Measurements from ENCODE around the gene MUSK. TPM values are rescaled to one million over a fixed set of nuclear protein-coding genes. Genes with fewer than 3 reads are reported as not detected.
A peak's percentile ranks its signal among the peaks of the same experiment; 100 is the strongest.

Gene MUSK
- total RNA-seq, 6 donors from 2014 or later: 0.76 to 6.1 (median 3.9) TPM

DNA sequence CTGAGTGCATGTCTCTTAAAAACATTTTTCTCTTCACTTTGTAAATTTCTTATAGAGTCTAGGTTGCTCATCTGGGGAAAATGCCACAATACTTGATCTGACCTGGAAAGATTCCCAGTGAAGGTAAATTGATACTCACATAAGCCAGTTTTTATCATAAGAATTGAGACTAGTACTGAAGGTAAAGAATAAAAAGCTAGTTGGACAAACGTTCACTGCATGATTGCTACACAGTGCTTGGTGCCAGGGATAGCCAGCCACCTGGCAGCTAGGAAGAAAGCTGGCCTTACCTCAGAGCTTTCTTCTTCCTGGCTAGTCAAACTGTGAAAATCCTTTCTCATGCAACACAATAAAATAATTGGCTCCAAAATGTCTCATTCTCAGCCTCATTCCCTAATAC is 77.1 kb downstream of the MUSK start:
- Histone ChIP-seq H3K27me3 (no peaks in the 10 kb centered on the region), H3K4me1 (peaks cover 0 to 17% (median 5%) of the 10 kb centered on the region in 4 donors), H3K4me3 (no peak overlapping the region), H3K36me3 (no peaks in the 10 kb centered on the region), H3K27ac (no peak overlapping the region), H3K9me3 (no peaks in the 10 kb centered on the region)
- 25 to 67% methylated on average over 1 of the region's 1 CpG for WGBS, 2 donors
- no peak for TF ChIP-seq POLR2AphosphoS5 (IDR thresholded peaks at IDR 0.05)
- TF ChIP-seq EP300 (IDR thresholded peaks at IDR 0.05): no peak
- TF ChIP-seq POLR2A (IDR thresholded peaks at IDR 0.05): no peak
- TF ChIP-seq, protein P1, sequence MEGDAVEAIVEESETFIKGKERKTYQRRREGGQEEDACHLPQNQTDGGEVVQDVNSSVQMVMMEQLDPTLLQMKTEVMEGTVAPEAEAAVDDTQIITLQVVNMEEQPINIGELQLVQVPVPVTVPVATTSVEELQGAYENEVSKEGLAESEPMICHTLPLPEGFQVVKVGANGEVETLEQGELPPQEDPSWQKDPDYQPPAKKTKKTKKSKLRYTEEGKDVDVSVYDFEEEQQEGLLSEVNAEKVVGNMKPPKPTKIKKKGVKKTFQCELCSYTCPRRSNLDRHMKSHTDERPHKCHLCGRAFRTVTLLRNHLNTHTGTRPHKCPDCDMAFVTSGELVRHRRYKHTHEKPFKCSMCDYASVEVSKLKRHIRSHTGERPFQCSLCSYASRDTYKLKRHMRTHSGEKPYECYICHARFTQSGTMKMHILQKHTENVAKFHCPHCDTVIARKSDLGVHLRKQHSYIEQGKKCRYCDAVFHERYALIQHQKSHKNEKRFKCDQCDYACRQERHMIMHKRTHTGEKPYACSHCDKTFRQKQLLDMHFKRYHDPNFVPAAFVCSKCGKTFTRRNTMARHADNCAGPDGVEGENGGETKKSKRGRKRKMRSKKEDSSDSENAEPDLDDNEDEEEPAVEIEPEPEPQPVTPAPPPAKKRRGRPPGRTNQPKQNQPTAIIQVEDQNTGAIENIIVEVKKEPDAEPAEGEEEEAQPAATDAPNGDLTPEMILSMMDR (IDR thresholded peaks at IDR 0.05): no peak
- ATAC-seq (ENCODE audit: low FRiP score in 2 of 2) (peak in 1 of 2 donors; percentile 7), DNase-seq (no peak)

- no peak overlapping the region for H3K4me3 ChIP-seq
- ATAC-seq (ENCODE audit: low FRiP score in 2 of 2): no peak
- no peaks in the 10 kb centered on the region for H3K36me3 ChIP-seq
- DNase-seq: no peak
- H3K4me1 ChIP-seq: peaks cover 0 to 17% (median 5%) of the 10 kb centered on the region in 4 donors
- no peak for TF ChIP-seq EP300 (IDR thresholded peaks at IDR 0.05)
- TF ChIP-seq, protein P1 (IDR thresholded peaks at IDR 0.05): no peak
- no peak for TF ChIP-seq POLR2AphosphoS5 (IDR thresholded peaks at IDR 0.05)
- no peak for TF ChIP-seq POLR2A (IDR thresholded peaks at IDR 0.05)
- H3K27ac ChIP-seq: no peak overlapping the region
- WGBS, 2 donors: 57 to 70% methylated on average over 4 of the region's 4 CpGs
- no peaks in the 10 kb centered on the region for H3K27me3 ChIP-seq
- no peaks in the 10 kb centered on the region for H3K9me3 ChIP-seq
Observed at GRCh38 chr9:110746211-110746930, 77.8 kb downstream of the MUSK start.

DNA sequence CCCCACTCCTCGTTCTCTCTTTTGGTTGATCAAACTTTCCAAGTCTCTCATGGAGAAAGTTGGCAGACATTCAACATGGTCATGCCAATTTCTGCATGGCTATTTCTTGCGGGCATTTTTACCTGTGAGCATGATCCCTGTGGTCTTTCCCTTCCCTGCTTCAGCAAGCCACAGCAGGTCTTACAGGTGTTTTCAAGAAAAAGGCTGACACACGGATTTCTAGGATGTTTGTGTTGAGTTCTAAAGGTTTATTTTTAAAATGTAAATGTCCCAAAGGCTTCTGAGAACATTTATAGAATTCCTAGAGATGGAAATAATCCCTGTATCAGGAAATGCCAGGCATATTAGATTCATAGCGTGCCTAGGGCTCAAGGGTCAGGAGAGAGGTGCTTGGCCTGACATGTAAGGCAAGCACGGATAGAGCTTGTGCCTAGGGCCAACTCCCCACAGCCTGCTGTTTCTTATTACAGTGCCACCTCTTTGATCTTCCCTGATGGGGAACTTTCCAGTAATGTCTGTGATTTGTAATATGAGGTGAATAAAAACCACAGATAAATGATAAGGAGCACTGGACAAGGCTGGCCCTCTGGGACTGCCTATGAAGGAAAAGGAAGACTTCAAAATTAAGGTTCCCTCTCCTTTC is 79.8 kb downstream of the MUSK start:
- TF ChIP-seq, protein P1 (IDR thresholded peaks at IDR 0.05): no peak
- no peak for TF ChIP-seq EP300 (IDR thresholded peaks at IDR 0.05)
- 55 to 70% methylated on average over 5 of the region's 5 CpGs for WGBS, 2 donors
- Histone ChIP-seq H3K4me1 (peaks cover 0 to 17% (median 5%) of the 10 kb centered on the region in 4 donors), H3K27ac (no peak overlapping the region), H3K36me3 (no peaks in the 10 kb centered on the region), H3K27me3 (no peaks in the 10 kb centered on the region), H3K9me3 (no peaks in the 10 kb centered on the region), H3K4me3 (no peak overlapping the region)
- ATAC-seq (ENCODE audit: low FRiP score in 2 of 2) (no peak), DNase-seq (no peak)

GRCh38 chr9:110750272-110750671 is 81.7 kb downstream of the MUSK start:
- TF ChIP-seq, protein P1 (IDR thresholded peaks at IDR 0.05): no peak
- TF ChIP-seq POLR2AphosphoS5 (IDR thresholded peaks at IDR 0.05) (no peak), EP300 (IDR thresholded peaks at IDR 0.05) (no peak), POLR2A (IDR thresholded peaks at IDR 0.05) (no peak)
- DNase-seq: no peak
- H3K27me3 ChIP-seq: no peaks in the 10 kb centered on the region
- no peak overlapping the region for H3K27ac ChIP-seq
- no peaks in the 10 kb centered on the region for H3K9me3 ChIP-seq
- WGBS, 2 donors: 67 to 71% methylated on average over 1 of the region's 1 CpG
- peaks cover 0 to 7% (median 2%) of the 10 kb centered on the region in 4 donors for H3K4me1 ChIP-seq
- H3K36me3 ChIP-seq: no peaks in the 10 kb centered on the region
- no peak overlapping the region for H3K4me3 ChIP-seq
- ATAC-seq (ENCODE audit: low FRiP score in 2 of 2): peak in 1 of 2 donors; percentile 76
